Measurements from ENCODE around the gene SLU7. TPM values are rescaled to one million over a fixed set of nuclear protein-coding genes. Genes with fewer than 3 reads are reported as not detected.

The SLU7 gene
- total RNA-seq, 2 experiments from 2014 or later: 32.2 to 46.2 TPM

DNA sequence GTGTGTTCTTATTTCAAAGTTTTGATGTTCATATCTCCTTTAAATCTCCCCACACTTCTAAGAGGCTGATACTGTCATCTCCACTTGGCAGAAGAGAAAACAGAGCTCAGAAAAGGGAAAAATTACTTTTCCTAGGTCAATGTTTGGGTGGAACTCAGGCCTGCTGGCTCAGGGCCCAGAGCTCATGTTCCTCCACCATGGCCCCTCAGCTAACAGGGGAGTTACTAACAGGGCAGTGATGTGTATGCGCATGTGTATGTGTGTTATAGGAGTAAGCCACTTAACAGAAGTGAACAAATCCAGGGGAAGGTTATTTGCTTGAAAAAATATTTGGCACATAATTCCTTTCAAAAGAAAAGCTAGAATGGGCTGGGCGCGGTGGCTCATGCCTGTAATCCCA lies 51.0 kb downstream of the SLU7 start:
- no peaks in the 10 kb centered on the region for H3K36me3 ChIP-seq (ENCODE audit: insufficient read depth, low read length)
- ChIA-PET POLR2A (interaction anchor here (0.7 kb wide), 1 partner anchor 11 kb away, joined by 4 read pairs; no protein-coding TSS in a partner anchor), CTCF (ENCODE audit: unreplicated experiment) (no interaction called here)
- no peak overlapping the region for H3K4me2 ChIP-seq (ENCODE audit: low read length)
- DNase-seq (ENCODE audit: low spot score): no peak
- H3K79me2 ChIP-seq (ENCODE audit: insufficient read depth, low read depth, low read length): no peaks in the 10 kb centered on the region
- intact Hi-C loops (cut with micrococcal nuclease; ENCODE audit: unreplicated experiment): no loop called here
- H3K4me1 ChIP-seq (ENCODE audit: insufficient read depth, low read length, poor library complexity, severe bottlenecking): no peaks in the 10 kb centered on the region
- H2AFZ ChIP-seq (ENCODE audit: low read length): no peak overlapping the region
- no TSS peak for BruUV-seq (replicated peaks)
- no peak overlapping the region for H3K27ac ChIP-seq (ENCODE audit: low read depth, low read length, poor library complexity, severe bottlenecking)
- H4K20me1 ChIP-seq (ENCODE audit: insufficient read depth, low read length): no peaks in the 10 kb centered on the region
- TF ChIP-seq CTCF (conservative IDR thresholded peaks at IDR 0.05; ENCODE audit: low read length): no peak
- TF ChIP-seq EZH2phosphoT487 (IDR thresholded peaks at IDR 0.05; ENCODE audit: borderline replicate concordance, low read depth, low read length): no peak
- H3K4me3 ChIP-seq (ENCODE audit: low read depth, low read length, poor library complexity, severe bottlenecking): no peak overlapping the region
- H3K9me2 ChIP-seq (ENCODE audit: insufficient read depth, low read length): no peaks in the 10 kb centered on the region
- no peaks in the 10 kb centered on the region for H3K9me3 ChIP-seq (ENCODE audit: low read length)

- no TSS peak for BruUV-seq (replicated peaks)
- ChIA-PET CTCF (ENCODE audit: unreplicated experiment) (no interaction called here), POLR2A (no interaction called here)
- Histone ChIP-seq H3K9me3 (ENCODE audit: low read length) (no peaks in the 10 kb centered on the region), H3K9me2 (ENCODE audit: insufficient read depth, low read length) (no peaks in the 10 kb centered on the region), H4K20me1 (ENCODE audit: insufficient read depth, low read length) (no peaks in the 10 kb centered on the region), H3K36me3 (ENCODE audit: insufficient read depth, low read length) (no peaks in the 10 kb centered on the region), H3K4me3 (ENCODE audit: low read depth, low read length, poor library complexity, severe bottlenecking) (no peak overlapping the region), H3K27ac (ENCODE audit: low read depth, low read length, poor library complexity, severe bottlenecking) (no peak overlapping the region), H3K79me2 (ENCODE audit: insufficient read depth, low read depth, low read length) (no peaks in the 10 kb centered on the region), H2AFZ (ENCODE audit: low read length) (no peak overlapping the region), H3K4me1 (ENCODE audit: insufficient read depth, low read length, poor library complexity, severe bottlenecking) (no peaks in the 10 kb centered on the region), H3K4me2 (ENCODE audit: low read length) (no peak overlapping the region)
- intact Hi-C loops (cut with micrococcal nuclease; ENCODE audit: unreplicated experiment): no loop called here
- TF ChIP-seq EZH2phosphoT487 (IDR thresholded peaks at IDR 0.05; ENCODE audit: borderline replicate concordance, low read depth, low read length): no peak
- TF ChIP-seq CTCF (conservative IDR thresholded peaks at IDR 0.05; ENCODE audit: low read length): no peak
- no peak for DNase-seq (ENCODE audit: low spot score)
Measured at GRCh38 chr5:160367261-160367660, 51.6 kb downstream of the SLU7 start.

DNA sequence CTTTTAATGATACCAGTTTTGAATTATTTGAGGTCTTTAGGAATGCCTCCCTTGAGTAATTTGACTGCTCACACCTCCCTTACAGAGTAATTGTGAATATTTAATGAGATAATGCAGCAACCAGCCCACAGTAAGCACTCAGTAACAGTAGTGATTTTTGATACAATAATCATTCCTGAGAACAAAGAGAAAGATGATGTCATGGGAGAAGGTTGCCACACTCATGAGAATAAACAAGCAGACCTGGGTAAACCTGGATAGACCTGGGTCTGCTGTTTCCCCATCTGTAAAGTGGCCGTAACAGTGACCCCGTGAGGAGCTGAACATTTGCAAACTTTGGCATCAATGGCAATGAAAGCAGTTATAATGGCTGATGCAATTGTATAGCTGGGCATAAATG lies 52.7 kb downstream of the SLU7 start:
- no peaks in the 10 kb centered on the region for H4K20me1 ChIP-seq (ENCODE audit: insufficient read depth, low read length)
- no TSS peak for BruUV-seq (replicated peaks)
- H3K4me1 ChIP-seq (ENCODE audit: insufficient read depth, low read length, poor library complexity, severe bottlenecking): no peaks in the 10 kb centered on the region
- H3K9me3 ChIP-seq (ENCODE audit: low read length): no peaks in the 10 kb centered on the region
- ChIA-PET CTCF (ENCODE audit: unreplicated experiment) (no interaction called here), POLR2A (interaction anchor here (0.6 kb wide), 1 partner anchor 863 kb away, joined by 3 read pairs; no protein-coding TSS in a partner anchor)
- H3K27ac ChIP-seq (ENCODE audit: low read depth, low read length, poor library complexity, severe bottlenecking): no peak overlapping the region
- no peak overlapping the region for H3K4me3 ChIP-seq (ENCODE audit: low read depth, low read length, poor library complexity, severe bottlenecking)
- H3K9me2 ChIP-seq (ENCODE audit: insufficient read depth, low read length): no peaks in the 10 kb centered on the region
- intact Hi-C loops (cut with micrococcal nuclease; ENCODE audit: unreplicated experiment): no loop called here
- H2AFZ ChIP-seq (ENCODE audit: low read length): no peak overlapping the region
- H3K79me2 ChIP-seq (ENCODE audit: insufficient read depth, low read depth, low read length): no peaks in the 10 kb centered on the region
- H3K36me3 ChIP-seq (ENCODE audit: insufficient read depth, low read length): no peaks in the 10 kb centered on the region
- no peak overlapping the region for H3K4me2 ChIP-seq (ENCODE audit: low read length)
- DNase-seq (ENCODE audit: low spot score): no peak
- TF ChIP-seq EZH2phosphoT487 (IDR thresholded peaks at IDR 0.05; ENCODE audit: borderline replicate concordance, low read depth, low read length): no peak
- TF ChIP-seq CTCF (conservative IDR thresholded peaks at IDR 0.05; ENCODE audit: low read length): no peak

All from OCI-LY7 (cell line).